Stomach smooth muscle (tissue), 2 donors: Measurements from ENCODE around the gene NFKBIZ.
"Not testable (repeated sequence)": the region's sequence is repeated elsewhere in the genome, so short reads cannot be mapped to it uniquely, and the experiment has no call there.

ENCODE experiments used
- H3K27ac ChIP-seq: one replicate; pipeline ENCODE4 v1.7.0; 2013; ENCODE audit warnings: mild to moderate bottlenecking, low read length, inconsistent platforms
- H3K27me3 ChIP-seq, 2 donors: one replicate each; pipeline ENCODE4 v1.7.0; 2013; ENCODE audit warnings: low read length in 2 of 2; ENCODE audit not compliant: insufficient read depth in 2 of 2, control insufficient read depth in 1 of 2
- H3K36me3 ChIP-seq, 2 donors: one replicate each; pipeline ENCODE4 v1.7.0; 2013; ENCODE audit warnings: low read length in 2 of 2; ENCODE audit not compliant: control insufficient read depth in 2 of 2, insufficient read depth in 2 of 2
- H3K4me1 ChIP-seq: one replicate; pipeline ENCODE4 v1.7.0; 2013; ENCODE audit warnings: low read length; ENCODE audit not compliant: control insufficient read depth, insufficient read depth
- H3K4me3 ChIP-seq, 2 donors: one replicate each; pipeline ENCODE4 v1.7.0; 2013; ENCODE audit warnings: low read length in 2 of 2
- H3K9ac ChIP-seq, 2 donors: one replicate each; pipeline ENCODE4 v1.7.0; 2013; ENCODE audit warnings: low read length in 2 of 2, mild to moderate bottlenecking in 1 of 2
- H3K9me3 ChIP-seq, 2 donors: one replicate each; pipeline ENCODE4 v1.7.0; 2013; ENCODE audit warnings: low read length in 2 of 2; ENCODE audit not compliant: control insufficient read depth in 2 of 2
- donor health status: healthy.
- donor health status: Pancreatic carcinoma.

Gene NFKBIZ

GRCh38 chr3:101862416-101863165, 13.3 kb downstream of the NFKBIZ start:
- Histone ChIP-seq H3K4me1 (peaks cover 3% of the 10 kb centered on the region), H3K4me3 (no peak overlapping the region), H3K27ac (no peak overlapping the region), H3K9ac (no peak overlapping the region), H3K36me3 (peaks cover 15 to 36% of the 10 kb centered on the region in 2 donors), H3K27me3 (no peaks in the 10 kb centered on the region), H3K9me3 (no peaks in the 10 kb centered on the region)

GRCh38 chr3:101864926-101865325, 15.6 kb downstream of the NFKBIZ start:
- not testable (repeated sequence) for H3K27me3 ChIP-seq, H3K9me3 ChIP-seq, H3K27ac ChIP-seq, H3K4me1 ChIP-seq, H3K9ac ChIP-seq, H3K4me3 ChIP-seq
- peaks cover 6 to 16% of the 10 kb centered on the region in 2 donors for H3K36me3 ChIP-seq

GRCh38 chr3:101865751-101866509, 16.6 kb downstream of the NFKBIZ start:
- H3K27ac ChIP-seq = no peak overlapping the region
- H3K4me1 ChIP-seq = peaks cover 3% of the 10 kb centered on the region
- no peaks in the 10 kb centered on the region for H3K27me3 ChIP-seq
- no peak overlapping the region for H3K4me3 ChIP-seq
- no peak overlapping the region for H3K9ac ChIP-seq
- H3K36me3 ChIP-seq = peaks cover 0 to 10% of the 10 kb centered on the region in 2 donors
- no peaks in the 10 kb centered on the region for H3K9me3 ChIP-seq

- Histone ChIP-seq H3K27me3 (no peaks in the 10 kb centered on the region), H3K36me3 (no peaks in the 10 kb centered on the region), H3K9me3 (no peaks in the 10 kb centered on the region), H3K4me1 (peaks cover 3% of the 10 kb centered on the region), H3K27ac (no peak overlapping the region), H3K4me3 (no peak overlapping the region), H3K9ac (no peak overlapping the region)
Measured at GRCh38 chr3:101867511-101867910, 18.2 kb downstream of the NFKBIZ start.

GRCh38 chr3:101867996-101868395, 18.7 kb downstream of the NFKBIZ start:
- Histone ChIP-seq H3K36me3 (no peaks in the 10 kb centered on the region), H3K4me3 (no peak overlapping the region), H3K9me3 (no peaks in the 10 kb centered on the region), H3K27ac (no peak overlapping the region), H3K27me3 (no peaks in the 10 kb centered on the region), H3K4me1 (peaks cover 3% of the 10 kb centered on the region), H3K9ac (no peak overlapping the region)

GRCh38 chr3:101868534-101869464, 19.5 kb downstream of the NFKBIZ start:
- H3K27ac ChIP-seq = no peak overlapping the region
- no peaks in the 10 kb centered on the region for H3K36me3 ChIP-seq
- no peak overlapping the region for H3K4me3 ChIP-seq
- H3K27me3 ChIP-seq = no peaks in the 10 kb centered on the region
- H3K9ac ChIP-seq = no peak overlapping the region
- H3K9me3 ChIP-seq = no peaks in the 10 kb centered on the region
- H3K4me1 ChIP-seq = peaks cover 3% of the 10 kb centered on the region

- no peak overlapping the region for H3K4me3 ChIP-seq
- H3K36me3 ChIP-seq = no peaks in the 10 kb centered on the region
- no peaks in the 10 kb centered on the region for H3K9me3 ChIP-seq
- no peaks in the 10 kb centered on the region for H3K27me3 ChIP-seq
- H3K9ac ChIP-seq = no peak overlapping the region
- H3K27ac ChIP-seq = no peak overlapping the region
- H3K4me1 ChIP-seq = peaks cover 3% of the 10 kb centered on the region
Measured at GRCh38 chr3:101870138-101870537, 20.8 kb downstream of the NFKBIZ start.

GRCh38 chr3:101873619-101874018, 24.3 kb downstream of the NFKBIZ start:
- Histone ChIP-seq H3K4me3 (no peak overlapping the region), H3K9me3 (no peaks in the 10 kb centered on the region)

GRCh38 chr3:101876142-101876541, 26.8 kb downstream of the NFKBIZ start:
- Histone ChIP-seq H3K27ac (no peak overlapping the region), H3K9ac (no peak overlapping the region), H3K36me3 (no peaks in the 10 kb centered on the region), H3K4me3 (no peak overlapping the region), H3K9me3 (no peaks in the 10 kb centered on the region), H3K27me3 (no peaks in the 10 kb centered on the region), H3K4me1 (no peaks in the 10 kb centered on the region)

More at GRCh38 chr3:101873619-101874018, 24.3 kb downstream of the NFKBIZ start:
- Histone ChIP-seq H3K9ac (no peak overlapping the region), H3K27me3 (no peaks in the 10 kb centered on the region), H3K36me3 (no peaks in the 10 kb centered on the region), H3K27ac (no peak overlapping the region), H3K4me1 (no peaks in the 10 kb centered on the region)

- H3K27me3 ChIP-seq = no peaks in the 10 kb centered on the region
- no peak overlapping the region for H3K27ac ChIP-seq
- no peaks in the 10 kb centered on the region for H3K36me3 ChIP-seq
- H3K9ac ChIP-seq = no peak overlapping the region
- no peaks in the 10 kb centered on the region for H3K4me1 ChIP-seq
- H3K9me3 ChIP-seq = no peaks in the 10 kb centered on the region
- no peak overlapping the region for H3K4me3 ChIP-seq
Measured at GRCh38 chr3:101878589-101878988, 29.3 kb downstream of the NFKBIZ start.
